ENCODE measurements around the gene USP14.

Gene USP14

DNA sequence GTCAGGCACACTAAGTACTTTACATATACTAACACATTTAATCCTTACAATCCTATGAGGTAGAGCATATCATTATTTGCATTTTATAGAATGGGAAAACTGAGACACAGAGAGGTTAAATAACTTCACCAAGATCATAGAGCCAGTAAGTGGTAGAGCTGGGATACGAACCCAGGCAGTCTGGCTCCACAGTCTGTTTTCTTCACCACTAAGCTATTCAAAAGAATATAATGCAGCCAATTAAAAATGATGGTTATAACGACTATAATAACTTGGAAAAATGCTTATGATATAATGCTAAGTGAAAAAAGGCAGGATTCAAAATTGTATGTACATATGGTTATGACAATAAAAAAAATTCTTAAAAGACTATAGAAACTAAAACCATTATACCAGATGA, 102.2 kb downstream of the USP14 start:
- Histone ChIP-seq H3K4me3 (ENCODE audit: low read length) (no peak overlapping the region), H3K27ac (ENCODE audit: low read length) (no peak overlapping the region), H3K27me3 (ENCODE audit: control insufficient read depth, insufficient read depth, low read length) (no peaks in the 10 kb centered on the region), H3K9me3 (ENCODE audit: control insufficient read depth, insufficient read depth, low read length) (no peaks in the 10 kb centered on the region), H3K4me1 (ENCODE audit: control insufficient read depth, insufficient read depth, low read length) (no peaks in the 10 kb centered on the region), H3K36me3 (ENCODE audit: control insufficient read depth, insufficient read depth, low read length) (peaks cover 7% of the 10 kb centered on the region; the same call in 1 of the 2 replicates)
- WGBS (ENCODE audit: insufficient coverage, insufficient read length): no CpG with 5 or more reads among the region's 2 CpGs
- no peak for DNase-seq (ENCODE audit: low read depth, low spot score)

DNA sequence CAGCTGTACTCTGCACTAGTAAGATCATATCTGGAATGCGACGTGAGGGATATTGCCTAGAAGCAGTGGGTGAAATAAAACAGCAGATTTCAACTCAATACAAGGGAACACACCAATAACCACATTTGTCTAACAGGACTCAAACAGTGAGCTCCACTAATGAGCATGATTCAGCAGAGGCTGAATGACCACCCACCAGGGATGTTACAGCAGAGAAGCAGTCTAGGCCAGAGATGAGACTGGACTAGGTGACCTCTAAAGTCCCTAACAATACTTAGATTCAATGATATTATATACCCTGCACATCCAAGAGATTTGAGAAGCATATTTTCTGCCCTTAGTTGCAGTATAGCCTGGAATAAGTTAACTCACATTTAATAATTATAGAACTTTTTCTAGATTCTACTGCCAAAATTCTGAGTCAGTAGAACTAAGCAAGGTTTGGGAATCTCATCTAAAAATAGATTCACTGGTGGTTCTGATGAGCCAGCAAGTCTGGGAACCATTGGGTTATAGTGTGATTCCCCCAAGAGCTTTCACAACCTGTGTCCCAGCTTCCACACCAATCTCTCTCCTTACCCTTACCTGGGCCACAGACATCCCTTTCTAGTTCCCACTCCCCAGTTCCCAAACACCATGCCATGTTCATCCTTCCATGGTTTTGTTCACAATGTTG, 103.2 kb downstream of the USP14 start:
- no peak for DNase-seq (ENCODE audit: low read depth, low spot score)
- no peak overlapping the region for H3K27ac ChIP-seq (ENCODE audit: low read length)
- no peaks in the 10 kb centered on the region for H3K27me3 ChIP-seq (ENCODE audit: control insufficient read depth, insufficient read depth, low read length)
- no peaks in the 10 kb centered on the region for H3K9me3 ChIP-seq (ENCODE audit: control insufficient read depth, insufficient read depth, low read length)
- WGBS (ENCODE audit: insufficient coverage, insufficient read length): no CpG with 5 or more reads among the region's 2 CpGs
- H3K4me3 ChIP-seq (ENCODE audit: low read length): no peak overlapping the region
- H3K4me1 ChIP-seq (ENCODE audit: control insufficient read depth, insufficient read depth, low read length): no peaks in the 10 kb centered on the region
- H3K36me3 ChIP-seq (ENCODE audit: control insufficient read depth, insufficient read depth, low read length): peaks cover 7% of the 10 kb centered on the region; the same call in 1 of the 2 replicates
